NB4 (cell line): Measurements from ENCODE around the gene FCSK.

Experiments
- DNase-seq: peaks from one replicate; pipeline ENCODE4 v3.0.0; 2010; ENCODE audit warnings: low read depth
- H3K4me3 ChIP-seq: one replicate; pipeline ENCODE4 v1.5.1; 2011; ENCODE audit warnings: mild to moderate bottlenecking, low read depth, low read length, moderate library complexity
- CTCF ChIP-seq: IDR thresholded peaks from one replicate; pipeline ENCODE4 v1.5.1; 2012; ENCODE audit warnings: low read depth, low read length
- MAX ChIP-seq: IDR thresholded peaks from 2 replicates; pipeline ENCODE4 v1.6.1; 2011; ENCODE audit warnings: low read depth, low read length
- MYC ChIP-seq: IDR thresholded peaks from 2 replicates; pipeline ENCODE4 v1.6.1; 2011; ENCODE audit warnings: low read depth, low read length
- POLR2A ChIP-seq: IDR thresholded peaks from 2 replicates; pipeline ENCODE4 v1.6.1; 2011; ENCODE audit warnings: mild to moderate bottlenecking; ENCODE audit not compliant: insufficient read length; ENCODE audit errors: extremely low read depth

Gene FCSK

GRCh38 chr16:70463235-70463634 lies 8.8 kb downstream of the FCSK start:
- TF ChIP-seq MAX: no peak
- TF ChIP-seq MYC: no peak
- TF ChIP-seq POLR2A: no peak
- TF ChIP-seq CTCF: no peak
- DNase-seq: no peak
- H3K4me3 ChIP-seq: no peak overlapping the region

GRCh38 chr16:70465999-70466804 lies 11.8 kb downstream of the FCSK start:
- H3K4me3 ChIP-seq: no peak overlapping the region
- peak; percentile 46 for DNase-seq
- TF ChIP-seq MAX (no peak), CTCF (no peak), MYC (no peak), POLR2A (no peak)

GRCh38 chr16:70466805-70467076 lies 12.3 kb downstream of the FCSK start:
- no peak overlapping the region for H3K4me3 ChIP-seq
- no peak for TF ChIP-seq MYC
- DNase-seq: no peak

GRCh38 chr16:70467113-70467512 lies 12.7 kb downstream of the FCSK start:
- TF ChIP-seq MAX (no peak), POLR2A (no peak), MYC (no peak), CTCF (no peak)
- no peak for DNase-seq
- no peak overlapping the region for H3K4me3 ChIP-seq

- H3K4me3 ChIP-seq: no peak overlapping the region
- TF ChIP-seq POLR2A (no peak), CTCF (no peak), MAX (no peak), MYC (no peak)
- DNase-seq: no peak
These were observed 13.2 kb downstream of the FCSK start for GRCh38 chr16:70467608-70468007.

GRCh38 chr16:70468776-70469525 lies 14.6 kb downstream of the FCSK start:
- TF ChIP-seq CTCF (no peak), MYC (no peak), MAX (no peak), POLR2A (no peak)
- no peak overlapping the region for H3K4me3 ChIP-seq
- no peak for DNase-seq
